Type B pancreatic cell (in vitro differentiated cells): ENCODE data around the gene DSCAM. TPM values are rescaled to one million over a fixed set of nuclear protein-coding genes. Genes with fewer than 3 reads are reported as not detected.

Source experiments
- DNase-seq: peaks from one replicate; pipeline ENCODE4 v3.0.0; 2021; ENCODE audit warnings: mixed read lengths; ENCODE audit not compliant: unreplicated experiment; ENCODE audit errors: extremely low spot score
- H3K27ac Mint-ChIP-seq: 2 replicates; pipeline ENCODE4 v1.8.0; 2021; ENCODE audit warnings: mild to moderate bottlenecking, mixed read lengths
- H3K27me3 Mint-ChIP-seq: 2 replicates; pipeline ENCODE4 v1.8.0; 2021; ENCODE audit warnings: mixed read lengths
- H3K36me3 Mint-ChIP-seq: 2 replicates; pipeline ENCODE4 v1.8.0; 2021; ENCODE audit warnings: mixed read lengths
- H3K4me1 Mint-ChIP-seq: one replicate; pipeline ENCODE4 v1.8.0; 2021; ENCODE audit warnings: mixed read lengths; ENCODE audit not compliant: unreplicated experiment
- H3K4me3 Mint-ChIP-seq: 2 replicates; pipeline ENCODE4 v1.8.0; 2021; ENCODE audit warnings: mild to moderate bottlenecking, mixed read lengths
- H3K9me3 Mint-ChIP-seq: 2 replicates; pipeline ENCODE4 v1.8.0; 2021; ENCODE audit warnings: mixed read lengths
- CTCF ChIP-seq: fragments of 200-600 bp; sonication (generic); conservative IDR thresholded peaks from 2 replicates; pipeline ENCODE4 v1.5.0; 2021; ENCODE audit warnings: antibody characterized with exemption, mild to moderate bottlenecking
- total RNA-seq: library from RNA; stranded (reverse); gene quantifications from 2 replicates; pipeline ENCODE4 v1.2.1, GENCODE V29; 2021; ENCODE audit warnings: low replicate concordance

DSCAM gene
- total RNA-seq, 1 donor from 2014 or later: 1.4 TPM

GRCh38 chr21:40153351-40153750 lies 693.6 kb downstream of the DSCAM start:
- Mint-ChIP-seq H3K4me3 (no peak overlapping the region), H3K27ac (no peak overlapping the region), H3K4me1 (peaks cover 6% of the 10 kb centered on the region), H3K36me3 (no peaks in the 10 kb centered on the region), H3K27me3 (no peaks in the 10 kb centered on the region), H3K9me3 (no peaks in the 10 kb centered on the region)
- DNase-seq: no peak
- no peak for TF ChIP-seq CTCF

- no peak overlapping the region for H3K4me3 Mint-ChIP-seq
- no peak for TF ChIP-seq CTCF
- H3K9me3 Mint-ChIP-seq: no peaks in the 10 kb centered on the region
- no peak overlapping the region for H3K27ac Mint-ChIP-seq
- peaks cover 6% of the 10 kb centered on the region for H3K4me1 Mint-ChIP-seq
- no peaks in the 10 kb centered on the region for H3K36me3 Mint-ChIP-seq
- H3K27me3 Mint-ChIP-seq: no peaks in the 10 kb centered on the region
- peak; percentile 13 for DNase-seq
Measured at GRCh38 chr21:40152476-40152875, 694.5 kb downstream of the DSCAM start.

- H3K27me3 Mint-ChIP-seq: no peaks in the 10 kb centered on the region
- no peak overlapping the region for H3K4me3 Mint-ChIP-seq
- DNase-seq: no peak
- H3K27ac Mint-ChIP-seq: no peak overlapping the region
- H3K4me1 Mint-ChIP-seq: peaks cover 6% of the 10 kb centered on the region
- H3K36me3 Mint-ChIP-seq: no peaks in the 10 kb centered on the region
- TF ChIP-seq CTCF: no peak
- no peaks in the 10 kb centered on the region for H3K9me3 Mint-ChIP-seq
Measured at GRCh38 chr21:40151611-40152010, 695.3 kb downstream of the DSCAM start.

- no peaks in the 10 kb centered on the region for H3K9me3 Mint-ChIP-seq
- no peak overlapping the region for H3K27ac Mint-ChIP-seq
- TF ChIP-seq CTCF: no peak
- H3K4me1 Mint-ChIP-seq: no peaks in the 10 kb centered on the region
- H3K27me3 Mint-ChIP-seq: no peaks in the 10 kb centered on the region
- no peaks in the 10 kb centered on the region for H3K36me3 Mint-ChIP-seq
- H3K4me3 Mint-ChIP-seq: no peak overlapping the region
- no peak for DNase-seq
Measured at GRCh38 chr21:40146216-40146837, 700.6 kb downstream of the DSCAM start.

GRCh38 chr21:40143822-40144525 lies 703.0 kb downstream of the DSCAM start:
- TF ChIP-seq CTCF: peak; percentile 96

More at GRCh38 chr21:40143822-40144525, 703.0 kb downstream of the DSCAM start:
- Mint-ChIP-seq H3K4me1 (no peaks in the 10 kb centered on the region), H3K4me3 (no peak overlapping the region), H3K27me3 (no peaks in the 10 kb centered on the region), H3K27ac (no peak overlapping the region), H3K9me3 (no peaks in the 10 kb centered on the region), H3K36me3 (no peaks in the 10 kb centered on the region)
- no peak for DNase-seq
